Right cardiac atrium (tissue), 5 donors: Measurements from ENCODE around the gene FAM168A. TPM values are rescaled to one million over a fixed set of nuclear protein-coding genes. Genes with fewer than 3 reads are reported as not detected.
A peak's percentile ranks its signal among the peaks of the same experiment; 100 is the strongest.

ENCODE experiments used
- ATAC-seq, 2 donors: fragments of 200-7000 bp; cut with Tn5 transposase; one replicate each; pipeline versions ENCODE4 v1.8.0 to v1.9.1; 2020; ENCODE audit warnings: moderate library complexity in 2 of 2, mild to moderate bottlenecking in 1 of 2
- DNase-seq, 3 donors: peaks; one replicate each; pipeline ENCODE4 v3.0.0-alpha.2; 2020
- H3K27ac ChIP-seq: one replicate; pipeline ENCODE4 v1.5.1; 2013; ENCODE audit warnings: mild to moderate bottlenecking, low read length, control low read depth, moderate library complexity
- H3K27me3 ChIP-seq: one replicate; pipeline ENCODE4 v1.6.1; 2013; ENCODE audit not compliant: control insufficient read depth, insufficient read depth
- H3K4me1 ChIP-seq: one replicate; pipeline ENCODE4 v1.6.1; 2013; ENCODE audit warnings: low read length; ENCODE audit not compliant: control insufficient read depth, insufficient read depth
- H3K4me3 ChIP-seq: one replicate; pipeline ENCODE4 v1.5.1; 2013; ENCODE audit warnings: low read length, control low read depth
- H3K9me3 ChIP-seq: one replicate; pipeline ENCODE4 v1.6.1; 2013; ENCODE audit warnings: low read length; ENCODE audit not compliant: control insufficient read depth
- WGBS: extraction: QIAGEN DNeasy Blood & Tissue Kit; methylation state at CpG from one replicate; pipeline ENCODE4 v1.1.7; 2013; 5-methylcytosine and 5-hydroxymethylcytosine counted together
- intact Hi-C, 4 donors: fragments of 100-400 bp; cut with DNase I; formaldehyde crosslinking; loops; one replicate each; pipeline versions ENCODE4 v1.11.0 to v1.14.0; 2022 to 2023
- polyA plus RNA-seq: library from polyadenylated mRNA; stranded (reverse); fragments of 200-250 nt; gene quantifications from one replicate; pipeline ENCODE4 v1.2.3, GENCODE V29; 2013
- total RNA-seq, 4 donors: library from RNA; stranded (reverse); fragmentation: NEBNext Ultra II Directional; extraction: Animal tissue kit (Norgen Biotek cat#: 25700); gene quantifications; one replicate each; pipeline ENCODE4 v1.2.1, GENCODE V29; 2021
- donor health status: healthy with polysubstance abuse.
- donor health status: DM: no; HTN: yes; CAD: no.
- donor health status: DM: no; HTN: no; CAD: no.
- donor health status: DM: no; HTN: yes; CAD: no; lungs with severe emphysema.
- donor health status: DM: yes; HTN: yes; CAD: no.

FAM168A gene
- total and polyA plus RNA-seq, 5 donors: 14.2 to 46.2 (median 38.7) TPM

GRCh38 chr11:73386546-73386945 is 211.4 kb downstream of the FAM168A start:
- intact Hi-C loops: no loop called here
- Histone ChIP-seq H3K9me3 (no peaks in the 10 kb centered on the region), H3K4me3 (no peak overlapping the region), H3K27me3 (no peaks in the 10 kb centered on the region), H3K27ac (no peak overlapping the region), H3K4me1 (peaks cover 13% of the 10 kb centered on the region)
- 93% methylated on average over 8 of the region's 8 CpGs for WGBS
- DNase-seq (peak in 1 of 3 donors; percentile 0), ATAC-seq (no peak)

GRCh38 chr11:73386016-73386415 is 211.9 kb downstream of the FAM168A start:
- ATAC-seq (peak in 1 of 2 donors; percentile 10), DNase-seq (peak in 1 of 3 donors; percentile 72)
- Histone ChIP-seq H3K4me3 (no peak overlapping the region), H3K27me3 (no peaks in the 10 kb centered on the region), H3K4me1 (peaks cover 13% of the 10 kb centered on the region), H3K27ac (no peak overlapping the region), H3K9me3 (no peaks in the 10 kb centered on the region)
- WGBS: 82% methylated on average over 8 of the region's 8 CpGs
- intact Hi-C loops: no loop called here

GRCh38 chr11:73384872-73385689 is 212.8 kb downstream of the FAM168A start:
- ATAC-seq: peak; percentile 30 to 31
- no peak overlapping the region for H3K4me3 ChIP-seq
- intact Hi-C loops: no loop called here

GRCh38 chr11:73384531-73384871 is 213.4 kb downstream of the FAM168A start:
- Histone ChIP-seq H3K9me3 (no peaks in the 10 kb centered on the region), H3K4me1 (peaks cover 13% of the 10 kb centered on the region), H3K27me3 (no peaks in the 10 kb centered on the region), H3K27ac (no peak overlapping the region), H3K4me3 (no peak overlapping the region)
- ATAC-seq (no peak), DNase-seq (peak in 1 of 3 donors; percentile 32)
- 79% methylated on average over 4 of the region's 4 CpGs for WGBS
- intact Hi-C loops: no loop called here

More at GRCh38 chr11:73384872-73385689, 212.8 kb downstream of the FAM168A start:
- Histone ChIP-seq H3K4me1 (peaks cover 13% of the 10 kb centered on the region), H3K27ac (no peak overlapping the region), H3K9me3 (no peaks in the 10 kb centered on the region), H3K27me3 (no peaks in the 10 kb centered on the region)
- 60% methylated on average over 21 of the region's 21 CpGs for WGBS
- peak; percentile 58 to 87 (median 83) for DNase-seq

- intact Hi-C loops: no loop called here
- H3K4me1 ChIP-seq: peaks cover 13% of the 10 kb centered on the region
- no peak for DNase-seq
- no peaks in the 10 kb centered on the region for H3K9me3 ChIP-seq
- no peak overlapping the region for H3K27ac ChIP-seq
- no peaks in the 10 kb centered on the region for H3K27me3 ChIP-seq
- H3K4me3 ChIP-seq: no peak overlapping the region
- ATAC-seq: no peak
- 88% methylated on average over 7 of the region's 7 CpGs for WGBS
Measured at GRCh38 chr11:73384125-73384441, 213.8 kb downstream of the FAM168A start.

GRCh38 chr11:73383249-73384124 is 214.4 kb downstream of the FAM168A start:
- H3K27me3 ChIP-seq: no peaks in the 10 kb centered on the region
- H3K9me3 ChIP-seq: no peaks in the 10 kb centered on the region
- 62% methylated on average over 9 of the region's 9 CpGs for whole genome bisulfite sequencing
- ATAC-seq: no peak
- DNase-seq: peak in 1 of 3 donors; percentile 57
- intact Hi-C loops: no loop called here
- peaks cover 13% of the 10 kb centered on the region for H3K4me1 ChIP-seq
- no peak overlapping the region for H3K4me3 ChIP-seq
- H3K27ac ChIP-seq: no peak overlapping the region

- no peaks in the 10 kb centered on the region for H3K27me3 ChIP-seq
- DNase-seq (no peak), ATAC-seq (no peak)
- H3K9me3 ChIP-seq: no peaks in the 10 kb centered on the region
- 72% methylated on average over 3 of the region's 3 CpGs for WGBS
- H3K27ac ChIP-seq: no peak overlapping the region
- intact Hi-C loops: no loop called here
- H3K4me1 ChIP-seq: peaks cover 8% of the 10 kb centered on the region
- no peak overlapping the region for H3K4me3 ChIP-seq
Measured at GRCh38 chr11:73382747-73383146, 215.2 kb downstream of the FAM168A start.

GRCh38 chr11:73382183-73382582 is 215.7 kb downstream of the FAM168A start:
- H3K4me1 ChIP-seq: peaks cover 2% of the 10 kb centered on the region
- H3K4me3 ChIP-seq: no peak overlapping the region
- intact Hi-C loops: no loop called here
- H3K27ac ChIP-seq: no peak overlapping the region
- ATAC-seq (no peak), DNase-seq (no peak)
- WGBS: 93% methylated on average over 7 of the region's 7 CpGs
- H3K27me3 ChIP-seq: no peaks in the 10 kb centered on the region
- no peaks in the 10 kb centered on the region for H3K9me3 ChIP-seq

GRCh38 chr11:73381589-73381988 is 216.3 kb downstream of the FAM168A start:
- WGBS: 78% methylated on average over 6 of the region's 6 CpGs
- DNase-seq: peak in 1 of 3 donors; percentile 44
- H3K4me1 ChIP-seq: no peaks in the 10 kb centered on the region
- H3K4me3 ChIP-seq: no peak overlapping the region
- H3K27ac ChIP-seq: no peak overlapping the region
- no peak for ATAC-seq
- H3K9me3 ChIP-seq: no peaks in the 10 kb centered on the region
- intact Hi-C loops: no loop called here
- no peaks in the 10 kb centered on the region for H3K27me3 ChIP-seq

GRCh38 chr11:73380897-73381410 is 217.0 kb downstream of the FAM168A start:
- no peak for ATAC-seq
- Histone ChIP-seq H3K4me3 (no peak overlapping the region), H3K4me1 (no peaks in the 10 kb centered on the region), H3K27ac (no peak overlapping the region), H3K27me3 (no peaks in the 10 kb centered on the region), H3K9me3 (no peaks in the 10 kb centered on the region)
- intact Hi-C loops: no loop called here
- WGBS: 86% methylated on average over 4 of the region's 4 CpGs
- peak in 1 of 3 donors; percentile 45 for DNase-seq

GRCh38 chr11:73380331-73380730 is 217.6 kb downstream of the FAM168A start:
- Histone ChIP-seq H3K27me3 (no peaks in the 10 kb centered on the region), H3K4me1 (no peaks in the 10 kb centered on the region), H3K4me3 (no peak overlapping the region), H3K9me3 (no peaks in the 10 kb centered on the region), H3K27ac (no peak overlapping the region)
- intact Hi-C loops: no loop called here
- 79% methylated on average over 7 of the region's 7 CpGs for WGBS
- no peak for ATAC-seq
- DNase-seq: no peak
